HL-60 (cell line): ENCODE results near the gene CYP3A4.

Source experiments
- DNase-seq, 2 experiments: peaks; one replicate each; pipeline ENCODE4 v3.0.0-alpha.2; 2010 to 2020; ENCODE audit warnings: low read depth in 1 of 2, low spot score in 1 of 2
- H3K27ac ChIP-seq: fragments of 250-450 bp; sonication (Bioruptor Pico); replicated peaks from 2 replicates; pipeline ENCODE4 v1.5.1; 2020; ENCODE audit warnings: mild to moderate bottlenecking, moderate library complexity
- H3K27me3 ChIP-seq: fragments of 250-450 bp; sonication (Bioruptor Pico); 2 replicates; pipeline ENCODE4 v1.5.1; 2021; ENCODE audit warnings: mild to moderate bottlenecking, moderate library complexity; ENCODE audit not compliant: insufficient read depth, poor library complexity, severe bottlenecking
- H3K4me3 ChIP-seq: replicated peaks from 2 replicates; pipeline ENCODE4 v1.5.1; 2011; ENCODE audit warnings: mild to moderate bottlenecking, control low read depth, low read length; ENCODE audit not compliant: insufficient read depth
- CTCF ChIP-seq: IDR thresholded peaks from one replicate; pipeline ENCODE4 v1.5.1; 2011; ENCODE audit warnings: low read length, control low read depth, inconsistent platforms; ENCODE audit not compliant: insufficient read depth
- GABPA ChIP-seq: IDR thresholded peaks from 2 replicates; pipeline ENCODE4 v1.6.1; 2012; ENCODE audit warnings: low read depth
- POLR2AphosphoS5 ChIP-seq: IDR thresholded peaks from 2 replicates; pipeline ENCODE4 v1.6.1; 2012; ENCODE audit warnings: low read depth
- SPI1 ChIP-seq: IDR thresholded peaks from 2 replicates; pipeline ENCODE4 v1.6.1; 2012; ENCODE audit warnings: low read depth, mild to moderate bottlenecking, borderline replicate concordance
- TF ChIP-seq, protein P1 (sequence below): IDR thresholded peaks from 2 replicates; pipeline ENCODE4 v1.6.1; 2012; ENCODE audit warnings: low read depth; ENCODE audit not compliant: insufficient replicate concordance

The CYP3A4 gene

DNA sequence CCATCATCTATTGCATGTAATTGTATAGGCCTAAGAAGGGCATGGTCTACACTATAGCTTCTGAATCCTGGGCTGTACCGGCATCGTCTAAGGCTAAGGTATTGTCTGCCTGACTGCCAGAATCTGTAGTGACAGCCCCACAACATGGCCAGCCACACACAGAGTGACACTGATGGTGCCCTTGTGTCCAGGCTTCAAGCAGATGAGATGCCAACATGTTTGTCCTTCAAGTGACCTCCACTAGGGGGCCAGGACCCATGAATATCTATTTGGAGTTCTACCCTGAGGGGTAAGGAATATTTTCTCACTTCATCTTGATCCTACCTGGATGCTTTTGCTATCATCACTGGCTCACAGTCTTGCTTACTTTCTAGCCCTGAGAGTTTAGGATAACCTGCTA is 50.5 kb downstream of the CYP3A4 start:
- TF ChIP-seq CTCF: peak; percentile 25
- TF ChIP-seq SPI1: no peak
- no peak for TF ChIP-seq POLR2AphosphoS5
- TF ChIP-seq, protein P1, sequence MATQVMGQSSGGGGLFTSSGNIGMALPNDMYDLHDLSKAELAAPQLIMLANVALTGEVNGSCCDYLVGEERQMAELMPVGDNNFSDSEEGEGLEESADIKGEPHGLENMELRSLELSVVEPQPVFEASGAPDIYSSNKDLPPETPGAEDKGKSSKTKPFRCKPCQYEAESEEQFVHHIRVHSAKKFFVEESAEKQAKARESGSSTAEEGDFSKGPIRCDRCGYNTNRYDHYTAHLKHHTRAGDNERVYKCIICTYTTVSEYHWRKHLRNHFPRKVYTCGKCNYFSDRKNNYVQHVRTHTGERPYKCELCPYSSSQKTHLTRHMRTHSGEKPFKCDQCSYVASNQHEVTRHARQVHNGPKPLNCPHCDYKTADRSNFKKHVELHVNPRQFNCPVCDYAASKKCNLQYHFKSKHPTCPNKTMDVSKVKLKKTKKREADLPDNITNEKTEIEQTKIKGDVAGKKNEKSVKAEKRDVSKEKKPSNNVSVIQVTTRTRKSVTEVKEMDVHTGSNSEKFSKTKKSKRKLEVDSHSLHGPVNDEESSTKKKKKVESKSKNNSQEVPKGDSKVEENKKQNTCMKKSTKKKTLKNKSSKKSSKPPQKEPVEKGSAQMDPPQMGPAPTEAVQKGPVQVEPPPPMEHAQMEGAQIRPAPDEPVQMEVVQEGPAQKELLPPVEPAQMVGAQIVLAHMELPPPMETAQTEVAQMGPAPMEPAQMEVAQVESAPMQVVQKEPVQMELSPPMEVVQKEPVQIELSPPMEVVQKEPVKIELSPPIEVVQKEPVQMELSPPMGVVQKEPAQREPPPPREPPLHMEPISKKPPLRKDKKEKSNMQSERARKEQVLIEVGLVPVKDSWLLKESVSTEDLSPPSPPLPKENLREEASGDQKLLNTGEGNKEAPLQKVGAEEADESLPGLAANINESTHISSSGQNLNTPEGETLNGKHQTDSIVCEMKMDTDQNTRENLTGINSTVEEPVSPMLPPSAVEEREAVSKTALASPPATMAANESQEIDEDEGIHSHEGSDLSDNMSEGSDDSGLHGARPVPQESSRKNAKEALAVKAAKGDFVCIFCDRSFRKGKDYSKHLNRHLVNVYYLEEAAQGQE: no peak
- DNase-seq: peak in 1 of 2 experiments; percentile 11
- Histone ChIP-seq H3K27me3 (no peaks in the 10 kb centered on the region), H3K4me3 (no peak overlapping the region), H3K27ac (no peak overlapping the region)

- DNase-seq: no peak
- TF ChIP-seq SPI1 (no peak), GABPA (no peak), CTCF (no peak), POLR2AphosphoS5 (no peak)
- TF ChIP-seq, protein P1: no peak
- Histone ChIP-seq H3K4me3 (no peak overlapping the region), H3K27me3 (no peaks in the 10 kb centered on the region), H3K27ac (no peak overlapping the region)
Observed at GRCh38 chr7:99733003-99733402, 51.0 kb downstream of the CYP3A4 start.

DNA sequence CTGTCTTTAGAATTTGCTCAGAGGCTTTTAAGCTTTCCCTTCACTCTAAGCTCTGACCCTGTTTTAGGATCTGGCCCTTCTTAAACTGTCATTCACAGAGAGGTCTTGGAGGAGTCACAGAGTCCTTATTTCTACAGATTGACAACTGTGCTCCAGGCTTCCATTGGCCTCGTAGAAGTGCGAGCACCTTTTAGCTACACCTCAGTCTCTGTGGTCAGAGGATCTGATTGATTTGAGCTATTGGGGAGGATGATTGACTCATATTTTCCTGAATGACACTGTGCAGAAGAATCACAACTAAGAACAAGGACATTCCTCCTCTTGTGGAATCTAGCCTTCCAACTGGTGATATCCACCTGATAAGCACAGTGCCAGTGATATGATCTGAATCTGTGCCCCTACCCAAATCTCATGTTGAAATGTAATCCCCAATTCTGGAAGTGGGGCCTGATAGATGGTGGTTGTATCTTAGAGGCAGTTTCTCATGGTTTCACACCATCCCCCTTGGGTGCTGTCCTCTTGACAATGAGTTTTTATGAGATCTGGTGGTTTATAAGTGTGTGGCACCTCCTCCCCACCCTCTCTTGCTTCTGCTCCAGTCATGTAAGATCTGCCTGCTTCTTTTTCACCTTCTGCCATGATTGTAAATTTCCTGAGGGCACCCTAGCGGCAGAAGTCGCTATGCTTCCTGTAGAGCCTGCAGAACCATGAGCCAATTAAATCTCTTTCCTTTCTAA is 52.2 kb downstream of the CYP3A4 start:
- no peaks in the 10 kb centered on the region for H3K27me3 ChIP-seq
- no peak overlapping the region for H3K4me3 ChIP-seq
- DNase-seq: no peak
- no peak overlapping the region for H3K27ac ChIP-seq
- TF ChIP-seq GABPA: no peak

GRCh38 chr7:99730992-99731391 is 53.0 kb downstream of the CYP3A4 start:
- Histone ChIP-seq H3K27ac (no peak overlapping the region), H3K4me3 (no peak overlapping the region), H3K27me3 (no peaks in the 10 kb centered on the region)
- DNase-seq: no peak
- TF ChIP-seq, protein P1: no peak
- TF ChIP-seq SPI1 (no peak), POLR2AphosphoS5 (no peak), CTCF (no peak), GABPA (no peak)
